GM12878 (cell line): ENCODE results near the gene TOP3A. TPM values are rescaled to one million over a fixed set of nuclear protein-coding genes. Genes with fewer than 3 reads are reported as not detected.

Source experiments
- CHD4 ChIP-seq: fragments of 200-600 bp; sonication (generic); IDR thresholded peaks from 2 replicates; pipeline ENCODE4 v1.6.1; 2016; ENCODE audit warnings: mild to moderate bottlenecking
- KAT2A ChIP-seq: conservative IDR thresholded peaks from 2 replicates; pipeline ENCODE4 v1.6.1; 2011; ENCODE audit warnings: low read depth, low read length; ENCODE audit not compliant: control insufficient read depth
- KLF5 ChIP-seq: fragments of 450-650 bp; IDR thresholded peaks from 2 replicates; pipeline ENCODE4 v1.6.1; 2014; ENCODE audit warnings: mild to moderate bottlenecking; ENCODE audit not compliant: partially characterized antibody
- MTA2 ChIP-seq: fragments of 450-650 bp; IDR thresholded peaks from 2 replicates; pipeline ENCODE4 v1.6.1; 2016; ENCODE audit warnings: low read depth, mild to moderate bottlenecking, moderate library complexity
- NRF1 ChIP-seq: conservative IDR thresholded peaks from 2 replicates; pipeline ENCODE4 v1.6.1; 2011; ENCODE audit warnings: mild to moderate bottlenecking, low read depth, low read length, improper control_type of control experiment
- PKNOX1 ChIP-seq: fragments of 450-650 bp; IDR thresholded peaks from 2 replicates; pipeline ENCODE4 v1.6.1; 2016; ENCODE audit warnings: mild to moderate bottlenecking
- RCOR1 ChIP-seq: conservative IDR thresholded peaks from 2 replicates; pipeline ENCODE4 v1.6.1; 2012; ENCODE audit warnings: low read depth, low read length, improper control_type of control experiment
- RUNX3 ChIP-seq: IDR thresholded peaks from 2 replicates; pipeline ENCODE4 v1.6.1; 2012; ENCODE audit warnings: low read length, inconsistent platforms
- SIX5 ChIP-seq: IDR thresholded peaks from 2 replicates; pipeline ENCODE4 v1.6.1; 2011; ENCODE audit warnings: mild to moderate bottlenecking, low read depth, low read length, moderate library complexity; ENCODE audit not compliant: severe bottlenecking
- ZNF217 ChIP-seq: fragments of 450-650 bp; IDR thresholded peaks from 2 replicates; pipeline ENCODE4 v1.6.1; 2017; ENCODE audit warnings: antibody characterized with exemption, mild to moderate bottlenecking
- ZNF274 ChIP-seq: IDR thresholded peaks from one replicate; pipeline ENCODE4 v1.8.0; 2011; ENCODE audit not compliant: insufficient read length, insufficient read depth
- polyA plus RNA-seq, 11 experiments: library from polyadenylated mRNA; depleted of rRNA in 4 of 11; unstranded in 6 of 11; stranded (reverse) in 5 of 11; fragments of >200 nt; fragmentation: Nextera tagmentation in 4 of 11; fragmentation: Illumina TruSeq in 1 of 11; extraction: Ambion mirVana in 4 of 11; extraction: Trizol in 1 of 11; gene quantifications; 1 replicate in 1 of 11; 2 replicates in 10 of 11; pipeline versions ENCODE4 v1.2.1 to v1.2.3, GENCODE V29; 2011 to 2016; ENCODE audit warnings: inconsistent platforms in 2 of 11, missing spikeins in 2 of 11, low read depth in 1 of 11
- total RNA-seq, 4 experiments: library from RNA; depleted of rRNA in 3 of 4; stranded (reverse); fragments of >200 nt in 3 of 4; fragmentation: Illumina TruSeq in 1 of 4; extraction: Trizol in 1 of 4; gene quantifications; 2 replicates each; pipeline versions ENCODE4 v1.2.1 to v1.2.3, GENCODE V29; 2013 to 2021
- TF ChIP-seq, protein P1 (sequence below): fragments of 450-650 bp; IDR thresholded peaks from 2 replicates; pipeline ENCODE4 v1.6.1; 2017; ENCODE audit warnings: mild to moderate bottlenecking, moderate library complexity
- TF ChIP-seq, protein P2 (sequence below): fragments of 150-350 bp; IDR thresholded peaks from 2 replicates; pipeline ENCODE4 v1.6.1; 2014; ENCODE audit warnings: mild to moderate bottlenecking, low read depth, low read length
- TF ChIP-seq, protein P3 (sequence below): fragments of 450-650 bp; formaldehyde crosslinking; IDR thresholded peaks from 2 replicates; pipeline ENCODE4 v1.4.0; 2022; ENCODE audit warnings: mild to moderate bottlenecking, moderate library complexity
- TF ChIP-seq, protein P4 (sequence below): fragments of 450-650 bp; IDR thresholded peaks from 2 replicates; pipeline ENCODE4 v1.6.1; 2017; ENCODE audit warnings: borderline replicate concordance

Gene TOP3A
- total and polyA plus RNA-seq, 10 of the 15 experiments (the other 5 are each of a cell fraction or from before 2014, with no cell fraction given): 4.2 to 51.9 (median 31.8) TPM

DNA sequence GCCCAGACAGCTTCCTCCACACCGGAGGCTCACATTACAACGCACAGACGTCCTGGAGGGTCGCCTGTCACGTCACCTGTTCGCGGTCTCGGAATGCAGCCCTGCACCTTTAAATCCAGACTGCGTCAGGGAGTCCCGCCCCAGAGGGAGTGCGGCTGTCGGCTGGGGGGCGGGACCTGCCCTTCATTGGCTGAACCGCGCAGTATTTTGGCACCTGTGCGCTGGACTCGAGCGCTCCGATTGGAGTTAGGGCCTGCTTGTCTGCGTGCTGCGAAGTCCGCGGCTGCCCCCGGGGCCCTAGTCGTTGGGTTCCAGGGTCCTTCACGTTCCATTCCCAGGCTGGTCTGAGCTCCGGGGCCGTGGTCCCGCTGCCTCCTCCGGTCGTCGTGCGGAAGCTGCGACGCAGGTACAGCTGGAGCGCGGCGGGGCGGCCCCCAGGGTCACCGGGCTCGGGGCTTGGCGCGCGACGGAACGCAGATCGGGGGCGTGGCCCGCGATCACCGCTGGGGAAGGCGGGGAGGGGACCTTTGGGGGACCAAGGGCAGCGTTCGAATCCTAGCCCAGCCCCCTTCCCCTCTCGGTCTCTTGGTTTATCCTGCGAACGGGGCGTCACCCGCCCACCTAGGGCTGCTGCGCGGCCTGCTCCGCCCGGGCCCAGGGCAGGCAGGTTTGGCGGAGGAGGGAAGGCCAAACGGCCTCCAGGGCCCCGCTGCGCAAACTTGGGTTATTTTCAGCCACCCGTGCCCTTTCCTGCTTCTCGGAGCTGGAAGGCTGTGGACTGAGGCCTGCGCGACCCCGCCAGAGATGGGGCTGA, 54.3 kb downstream of the TOP3A start, which contains the start of gene MIEF2 (continued):
- TF ChIP-seq, protein P1, sequence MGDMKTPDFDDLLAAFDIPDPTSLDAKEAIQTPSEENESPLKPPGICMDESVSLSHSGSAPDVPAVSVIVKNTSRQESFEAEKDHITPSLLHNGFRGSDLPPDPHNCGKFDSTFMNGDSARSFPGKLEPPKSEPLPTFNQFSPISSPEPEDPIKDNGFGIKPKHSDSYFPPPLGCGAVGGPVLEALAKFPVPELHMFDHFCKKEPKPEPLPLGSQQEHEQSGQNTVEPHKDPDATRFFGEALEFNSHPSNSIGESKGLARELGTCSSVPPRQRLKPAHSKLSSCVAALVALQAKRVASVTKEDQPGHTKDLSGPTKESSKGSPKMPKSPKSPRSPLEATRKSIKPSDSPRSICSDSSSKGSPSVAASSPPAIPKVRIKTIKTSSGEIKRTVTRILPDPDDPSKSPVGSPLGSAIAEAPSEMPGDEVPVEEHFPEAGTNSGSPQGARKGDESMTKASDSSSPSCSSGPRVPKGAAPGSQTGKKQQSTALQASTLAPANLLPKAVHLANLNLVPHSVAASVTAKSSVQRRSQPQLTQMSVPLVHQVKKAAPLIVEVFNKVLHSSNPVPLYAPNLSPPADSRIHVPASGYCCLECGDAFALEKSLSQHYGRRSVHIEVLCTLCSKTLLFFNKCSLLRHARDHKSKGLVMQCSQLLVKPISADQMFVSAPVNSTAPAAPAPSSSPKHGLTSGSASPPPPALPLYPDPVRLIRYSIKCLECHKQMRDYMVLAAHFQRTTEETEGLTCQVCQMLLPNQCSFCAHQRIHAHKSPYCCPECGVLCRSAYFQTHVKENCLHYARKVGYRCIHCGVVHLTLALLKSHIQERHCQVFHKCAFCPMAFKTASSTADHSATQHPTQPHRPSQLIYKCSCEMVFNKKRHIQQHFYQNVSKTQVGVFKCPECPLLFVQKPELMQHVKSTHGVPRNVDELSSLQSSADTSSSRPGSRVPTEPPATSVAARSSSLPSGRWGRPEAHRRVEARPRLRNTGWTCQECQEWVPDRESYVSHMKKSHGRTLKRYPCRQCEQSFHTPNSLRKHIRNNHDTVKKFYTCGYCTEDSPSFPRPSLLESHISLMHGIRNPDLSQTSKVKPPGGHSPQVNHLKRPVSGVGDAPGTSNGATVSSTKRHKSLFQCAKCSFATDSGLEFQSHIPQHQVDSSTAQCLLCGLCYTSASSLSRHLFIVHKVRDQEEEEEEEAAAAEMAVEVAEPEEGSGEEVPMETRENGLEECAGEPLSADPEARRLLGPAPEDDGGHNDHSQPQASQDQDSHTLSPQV: no peak
- TF ChIP-seq MTA2 (no peak), KLF5 (peak; percentile 54), NRF1 (0 out of 2 replicates have a peak, but pooled peaks have one; percentile 11), RUNX3 (no peak; the same call in 1 of the 2 replicates), KAT2A (no peak), ZNF217 (0 out of 2 replicates have a peak, but pooled peaks have one; percentile 21), ZNF274 (no peak), RCOR1 (no peak), PKNOX1 (peak; percentile 99), CHD4 (no peak), SIX5 (no peak)
- TF ChIP-seq, protein P2, sequence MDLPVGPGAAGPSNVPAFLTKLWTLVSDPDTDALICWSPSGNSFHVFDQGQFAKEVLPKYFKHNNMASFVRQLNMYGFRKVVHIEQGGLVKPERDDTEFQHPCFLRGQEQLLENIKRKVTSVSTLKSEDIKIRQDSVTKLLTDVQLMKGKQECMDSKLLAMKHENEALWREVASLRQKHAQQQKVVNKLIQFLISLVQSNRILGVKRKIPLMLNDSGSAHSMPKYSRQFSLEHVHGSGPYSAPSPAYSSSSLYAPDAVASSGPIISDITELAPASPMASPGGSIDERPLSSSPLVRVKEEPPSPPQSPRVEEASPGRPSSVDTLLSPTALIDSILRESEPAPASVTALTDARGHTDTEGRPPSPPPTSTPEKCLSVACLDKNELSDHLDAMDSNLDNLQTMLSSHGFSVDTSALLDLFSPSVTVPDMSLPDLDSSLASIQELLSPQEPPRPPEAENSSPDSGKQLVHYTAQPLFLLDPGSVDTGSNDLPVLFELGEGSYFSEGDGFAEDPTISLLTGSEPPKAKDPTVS: no peak
- TF ChIP-seq, protein P3, sequence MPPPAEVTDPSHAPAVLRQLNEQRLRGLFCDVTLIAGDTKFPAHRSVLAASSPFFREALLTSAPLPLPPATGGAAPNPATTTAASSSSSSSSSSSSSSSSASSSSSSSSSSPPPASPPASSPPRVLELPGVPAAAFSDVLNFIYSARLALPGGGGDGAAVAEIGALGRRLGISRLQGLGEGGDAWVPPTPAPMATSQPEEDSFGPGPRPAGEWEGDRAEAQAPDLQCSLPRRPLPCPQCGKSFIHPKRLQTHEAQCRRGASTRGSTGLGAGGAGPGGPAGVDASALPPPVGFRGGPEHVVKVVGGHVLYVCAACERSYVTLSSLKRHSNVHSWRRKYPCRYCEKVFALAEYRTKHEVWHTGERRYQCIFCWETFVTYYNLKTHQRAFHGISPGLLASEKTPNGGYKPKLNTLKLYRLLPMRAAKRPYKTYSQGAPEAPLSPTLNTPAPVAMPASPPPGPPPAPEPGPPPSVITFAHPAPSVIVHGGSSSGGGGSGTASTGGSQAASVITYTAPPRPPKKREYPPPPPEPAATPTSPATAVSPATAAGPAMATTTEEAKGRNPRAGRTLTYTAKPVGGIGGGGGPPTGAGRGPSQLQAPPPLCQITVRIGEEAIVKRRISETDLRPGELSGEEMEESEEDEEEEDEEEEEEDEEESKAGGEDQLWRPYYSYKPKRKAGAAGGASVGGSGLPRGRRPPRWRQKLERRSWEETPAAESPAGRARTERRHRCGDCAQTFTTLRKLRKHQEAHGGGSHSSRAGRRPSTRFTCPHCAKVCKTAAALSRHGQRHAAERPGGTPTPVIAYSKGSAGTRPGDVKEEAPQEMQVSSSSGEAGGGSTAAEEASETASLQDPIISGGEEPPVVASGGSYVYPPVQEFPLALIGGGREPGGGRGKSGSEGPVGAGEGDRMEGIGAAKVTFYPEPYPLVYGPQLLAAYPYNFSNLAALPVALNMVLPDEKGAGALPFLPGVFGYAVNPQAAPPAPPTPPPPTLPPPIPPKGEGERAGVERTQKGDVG: no peak
- TF ChIP-seq, protein P4, sequence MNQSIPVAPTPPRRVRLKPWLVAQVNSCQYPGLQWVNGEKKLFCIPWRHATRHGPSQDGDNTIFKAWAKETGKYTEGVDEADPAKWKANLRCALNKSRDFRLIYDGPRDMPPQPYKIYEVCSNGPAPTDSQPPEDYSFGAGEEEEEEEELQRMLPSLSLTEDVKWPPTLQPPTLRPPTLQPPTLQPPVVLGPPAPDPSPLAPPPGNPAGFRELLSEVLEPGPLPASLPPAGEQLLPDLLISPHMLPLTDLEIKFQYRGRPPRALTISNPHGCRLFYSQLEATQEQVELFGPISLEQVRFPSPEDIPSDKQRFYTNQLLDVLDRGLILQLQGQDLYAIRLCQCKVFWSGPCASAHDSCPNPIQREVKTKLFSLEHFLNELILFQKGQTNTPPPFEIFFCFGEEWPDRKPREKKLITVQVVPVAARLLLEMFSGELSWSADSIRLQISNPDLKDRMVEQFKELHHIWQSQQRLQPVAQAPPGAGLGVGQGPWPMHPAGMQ: no peak
